ENCODE measurements around the gene DKK1. TPM values are rescaled to one million over a fixed set of nuclear protein-coding genes. Genes with fewer than 3 reads are reported as not detected.
A peak's percentile ranks its signal among the peaks of the same experiment; 100 is the strongest.

The DKK1 gene
- total RNA-seq, 6 experiments from 2014 or later = 1,601 to 2,175 (median 1,792) TPM

GRCh38 chr10:52284416-52285013 is 29.6 kb upstream of the DKK1 start:
- no peak for TF ChIP-seq CTCF (IDR thresholded peaks at IDR 0.05)
- Mint-ChIP-seq H3K9me3 (no peaks in the 10 kb centered on the region), H3K27me3 (ENCODE audit: insufficient read depth) (peaks cover 2% of the 10 kb centered on the region; the same call in 1 of the 2 replicates), H3K36me3 (ENCODE audit: low read depth) (no peaks in the 10 kb centered on the region), H3K27ac (no peak overlapping the region), H3K4me1 (ENCODE audit: low read depth) (peaks cover 15% of the 10 kb centered on the region; the same call in 1 of the 2 replicates), H3K4me3 (no peak overlapping the region)
- no peak for DNase-seq

GRCh38 chr10:52287866-52288265 is 26.2 kb upstream of the DKK1 start:
- Mint-ChIP-seq H3K9me3 (no peaks in the 10 kb centered on the region), H3K27ac (no peak overlapping the region), H3K27me3 (ENCODE audit: insufficient read depth) (peaks cover 2% of the 10 kb centered on the region; the same call in 1 of the 2 replicates), H3K4me3 (no peak overlapping the region), H3K4me1 (ENCODE audit: low read depth) (peaks cover 7% of the 10 kb centered on the region; the same call in 1 of the 2 replicates), H3K36me3 (ENCODE audit: low read depth) (no peaks in the 10 kb centered on the region; the same call in 1 of the 2 replicates)
- TF ChIP-seq CTCF (IDR thresholded peaks at IDR 0.05) = no peak
- no peak for DNase-seq

- no peak overlapping the region for H3K4me3 Mint-ChIP-seq
- peaks cover 1% of the 10 kb centered on the region; the same call in 1 of the 2 replicates for H3K27me3 Mint-ChIP-seq (ENCODE audit: insufficient read depth)
- no peak for TF ChIP-seq CTCF (IDR thresholded peaks at IDR 0.05)
- peaks cover 5% of the 10 kb centered on the region; the same call in 1 of the 2 replicates for H3K36me3 Mint-ChIP-seq (ENCODE audit: low read depth)
- H3K9me3 Mint-ChIP-seq = no peaks in the 10 kb centered on the region
- no peak for DNase-seq
- peaks cover 7% of the 10 kb centered on the region for H3K4me1 Mint-ChIP-seq (ENCODE audit: low read depth)
- no peak overlapping the region for H3K27ac Mint-ChIP-seq
These were observed 16.3 kb upstream of the DKK1 start for GRCh38 chr10:52297747-52298146.

- no peaks in the 10 kb centered on the region for H3K9me3 Mint-ChIP-seq
- H3K27ac Mint-ChIP-seq = no peak overlapping the region
- peaks cover 7% of the 10 kb centered on the region for H3K4me1 Mint-ChIP-seq (ENCODE audit: low read depth)
- DNase-seq = no peak
- no peak for TF ChIP-seq CTCF (IDR thresholded peaks at IDR 0.05)
- peaks cover 5% of the 10 kb centered on the region; the same call in 1 of the 2 replicates for H3K36me3 Mint-ChIP-seq (ENCODE audit: low read depth)
- no peaks in the 10 kb centered on the region for H3K27me3 Mint-ChIP-seq (ENCODE audit: insufficient read depth)
- no peak overlapping the region for H3K4me3 Mint-ChIP-seq
These were observed 13.3 kb upstream of the DKK1 start for GRCh38 chr10:52300599-52301277.

- peaks cover 51% of the 10 kb centered on the region for H3K4me1 Mint-ChIP-seq (ENCODE audit: low read depth)
- peak; percentile 91 for TF ChIP-seq CTCF (IDR thresholded peaks at IDR 0.05)
- peak; percentile 57 for DNase-seq
- H3K9me3 Mint-ChIP-seq = no peaks in the 10 kb centered on the region
- H3K27ac Mint-ChIP-seq = peak overlapping the region; percentile 64
- peak overlapping the region; percentile 82 for H3K4me3 Mint-ChIP-seq
- peaks cover 2% of the 10 kb centered on the region; the same call in 1 of the 2 replicates for H3K27me3 Mint-ChIP-seq (ENCODE audit: insufficient read depth)
- no peaks in the 10 kb centered on the region for H3K36me3 Mint-ChIP-seq (ENCODE audit: low read depth)
These were observed 5.6 kb upstream of the DKK1 start for GRCh38 chr10:52308251-52309031.
